MCF 10A (cell line): ENCODE measurements around the gene MED12L. TPM values are rescaled to one million over a fixed set of nuclear protein-coding genes. Genes with fewer than 3 reads are reported as not detected.
A peak's percentile ranks its signal among the peaks of the same experiment; 100 is the strongest.

Experiments
- BruUV-seq: library from RNA; stranded (reverse); fragments of 400-500 nt; replicated peaks from 2 replicates; lab custom pipeline; 2021; lab: Mats Ljungman, UMichigan
- CTCF ChIA-PET: fragments of 300-600 bp; sonication (Branson Sonifier 250); formaldehyde crosslinking; extraction: SDS; loops from one replicate; lab custom pipeline; 2021; ENCODE audit warnings: antibody characterized with exemption, inconsistent platforms; lab: Yijun Ruan, JAX
- POLR2A ChIA-PET: fragments of 300-600, 350-650 bp; sonication (Branson Sonifier 250); formaldehyde crosslinking; extraction: SDS; loops from one replicate; lab custom pipeline; 2020; ENCODE audit warnings: antibody characterized with exemption, inconsistent platforms; lab: Yijun Ruan, JAX
- DNase-seq: peaks from one replicate; pipeline ENCODE4 v3.0.0-alpha.2; 2018; ENCODE audit not compliant: unreplicated experiment
- H3K27ac Mint-ChIP-seq: one replicate; pipeline ENCODE4 v1.8.0; 2022; ENCODE audit warnings: mild to moderate bottlenecking, low read depth, mixed read lengths; ENCODE audit not compliant: unreplicated experiment
- H3K27me3 Mint-ChIP-seq: one replicate; pipeline ENCODE4 v1.8.0; 2022; ENCODE audit warnings: mixed read lengths; ENCODE audit not compliant: insufficient read depth, unreplicated experiment
- H3K36me3 Mint-ChIP-seq: one replicate; pipeline ENCODE4 v1.8.0; 2022; ENCODE audit warnings: mild to moderate bottlenecking, moderate library complexity, mixed read lengths; ENCODE audit not compliant: insufficient read depth, unreplicated experiment
- H3K4me1 Mint-ChIP-seq: one replicate; pipeline ENCODE4 v1.8.0; 2022; ENCODE audit warnings: mixed read lengths; ENCODE audit not compliant: insufficient read depth, unreplicated experiment
- H3K4me3 Mint-ChIP-seq: one replicate; pipeline ENCODE4 v1.8.0; 2022; ENCODE audit warnings: mild to moderate bottlenecking, moderate library complexity, mixed read lengths; ENCODE audit not compliant: unreplicated experiment
- H3K9me3 Mint-ChIP-seq: one replicate; pipeline ENCODE4 v1.8.0; 2022; ENCODE audit warnings: mixed read lengths; ENCODE audit not compliant: unreplicated experiment
- CTCF ChIP-seq: fragments of 200-600 bp; IDR thresholded peaks from one replicate; pipeline ENCODE4 v1.8.0; 2022; ENCODE audit warnings: antibody characterized with exemption, mild to moderate bottlenecking; ENCODE audit not compliant: unreplicated experiment
- intact Hi-C: fragments of 100-400 bp; cut with micrococcal nuclease; formaldehyde crosslinking; loops from 2 replicates; pipeline ENCODE4 v1.14.1; 2022
- total RNA-seq: library from RNA; stranded (reverse); gene quantifications from 2 replicates; pipeline ENCODE4 v1.2.3, GENCODE V29; 2022

The MED12L gene
- total RNA-seq, 1 experiment from 2014 or later = 0.47 TPM

- H3K9me3 Mint-ChIP-seq = no peaks in the 10 kb centered on the region
- intact Hi-C loops = no loop called here
- TF ChIP-seq CTCF = no peak
- H3K4me3 Mint-ChIP-seq = no peak overlapping the region
- no peaks in the 10 kb centered on the region for H3K27me3 Mint-ChIP-seq
- DNase-seq = no peak
- BruUV-seq = no TSS peak
- no peaks in the 10 kb centered on the region for H3K4me1 Mint-ChIP-seq
- ChIA-PET CTCF (interaction anchor here (0.9 to 1.2 kb wide), 2 partner anchors 15 to 417 kb away, joined by 3 to 5 read pairs; no protein-coding TSS in a partner anchor), POLR2A (no interaction called here)
- no peak overlapping the region for H3K27ac Mint-ChIP-seq
- H3K36me3 Mint-ChIP-seq = no peaks in the 10 kb centered on the region
Measured at GRCh38 chr3:151421938-151422337, 336.5 kb downstream of the MED12L start.

- ChIA-PET CTCF (interaction anchor here (1.0 kb wide), 1 partner anchor 46 kb away, joined by 3 read pairs; no protein-coding TSS in a partner anchor), POLR2A (no interaction called here)
- H3K27me3 Mint-ChIP-seq = no peaks in the 10 kb centered on the region
- no peak for DNase-seq
- intact Hi-C loops = no loop called here
- TF ChIP-seq CTCF = no peak
- H3K27ac Mint-ChIP-seq = no peak overlapping the region
- H3K9me3 Mint-ChIP-seq = no peaks in the 10 kb centered on the region
- no peaks in the 10 kb centered on the region for H3K4me1 Mint-ChIP-seq
- H3K36me3 Mint-ChIP-seq = no peaks in the 10 kb centered on the region
- H3K4me3 Mint-ChIP-seq = no peak overlapping the region
- no TSS peak for BruUV-seq
Measured at GRCh38 chr3:151423091-151423490, 337.6 kb downstream of the MED12L start.

GRCh38 chr3:151425627-151426340 lies 340.3 kb downstream of the MED12L start:
- POLR2A ChIA-PET = interaction anchor here (0.7 to 1.1 kb wide), 2 partner anchors 22 to 98 kb away, joined by 3 read pairs; no protein-coding TSS in a partner anchor

GRCh38 chr3:151426341-151426657 lies 340.8 kb downstream of the MED12L start:
- no peak for DNase-seq
- no peaks in the 10 kb centered on the region for H3K36me3 Mint-ChIP-seq
- BruUV-seq = no TSS peak
- H3K27me3 Mint-ChIP-seq = no peaks in the 10 kb centered on the region
- peaks cover 6% of the 10 kb centered on the region for H3K4me1 Mint-ChIP-seq
- no peaks in the 10 kb centered on the region for H3K9me3 Mint-ChIP-seq
- no peak overlapping the region for H3K4me3 Mint-ChIP-seq
- ChIA-PET POLR2A (no interaction called here), CTCF (interaction anchor here (0.7 to 1.0 kb wide), 3 partner anchors 100 to 1037 kb away, joined by 3 to 5 read pairs (median 4); no protein-coding TSS in a partner anchor)
- intact Hi-C loops = no loop called here
- no peak for TF ChIP-seq CTCF
- no peak overlapping the region for H3K27ac Mint-ChIP-seq

More at GRCh38 chr3:151425627-151426340, 340.3 kb downstream of the MED12L start:
- intact Hi-C loops = no loop called here
- Mint-ChIP-seq H3K4me3 (no peak overlapping the region), H3K4me1 (peaks cover 2% of the 10 kb centered on the region), H3K27ac (no peak overlapping the region), H3K27me3 (no peaks in the 10 kb centered on the region), H3K9me3 (no peaks in the 10 kb centered on the region), H3K36me3 (no peaks in the 10 kb centered on the region)
- peak; percentile 18 for TF ChIP-seq CTCF
- DNase-seq = peak; percentile 23
- CTCF ChIA-PET = interaction anchor here (0.7 to 1.3 kb wide), 5 partner anchors 87 to 1038 kb away, joined by 3 to 5 read pairs (median 4); no protein-coding TSS in a partner anchor
- BruUV-seq = no TSS peak
